Measurements from ENCODE around the gene IFFO2. TPM values are rescaled to one million over a fixed set of nuclear protein-coding genes. Genes with fewer than 3 reads are reported as not detected.
"Not testable (repeated sequence)": the region's sequence is repeated elsewhere in the genome, so short reads cannot be mapped to it uniquely, and the experiment has no call there.

IFFO2 gene
- total RNA-seq, 1 donor from 2014 or later, result 107 TPM

- H3K4me3 ChIP-seq (ENCODE audit: low read depth, low read length), result no peak overlapping the region
- no peak for DNase-seq (ENCODE audit: low read depth)
- no peak for TF ChIP-seq CTCF (conservative IDR thresholded peaks at IDR 0.05; ENCODE audit: low read depth, low read length)
Observed at GRCh38 chr1:18898567-18898966, 57.9 kb downstream of the IFFO2 start.

GRCh38 chr1:18895317-18895716, 61.2 kb downstream of the IFFO2 start:
- no peak for DNase-seq (ENCODE audit: low read depth)
- no peak overlapping the region for H3K4me3 ChIP-seq (ENCODE audit: low read depth, low read length)
- TF ChIP-seq CTCF (conservative IDR thresholded peaks at IDR 0.05; ENCODE audit: low read depth, low read length), result no peak

DNA sequence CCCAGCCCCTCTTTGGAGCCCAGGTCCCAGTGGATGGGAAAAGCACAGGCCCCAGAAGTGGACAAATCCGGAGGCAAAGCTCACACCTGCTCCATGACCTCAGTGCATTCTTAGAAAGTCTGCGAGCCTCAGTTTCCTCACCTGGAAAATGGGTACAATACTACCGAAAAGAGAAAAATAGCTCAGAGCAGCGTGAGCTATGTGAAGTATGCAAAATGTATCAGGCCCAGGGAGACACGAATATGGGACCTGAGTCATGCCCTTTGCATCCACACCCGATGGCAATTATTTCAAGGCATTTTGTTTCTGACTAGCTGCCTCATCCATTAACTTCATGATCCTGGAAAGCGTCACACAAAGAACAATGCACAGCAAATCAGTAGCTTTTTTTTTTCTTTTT, 63.4 kb downstream of the IFFO2 start:
- DNase-seq (ENCODE audit: low read depth), result no peak
- H3K4me3 ChIP-seq (ENCODE audit: low read depth, low read length), result no peak overlapping the region
- TF ChIP-seq CTCF (conservative IDR thresholded peaks at IDR 0.05; ENCODE audit: low read depth, low read length), result no peak

GRCh38 chr1:18891858-18892257, 64.6 kb downstream of the IFFO2 start:
- DNase-seq (ENCODE audit: low read depth), result not testable (repeated sequence)

DNA sequence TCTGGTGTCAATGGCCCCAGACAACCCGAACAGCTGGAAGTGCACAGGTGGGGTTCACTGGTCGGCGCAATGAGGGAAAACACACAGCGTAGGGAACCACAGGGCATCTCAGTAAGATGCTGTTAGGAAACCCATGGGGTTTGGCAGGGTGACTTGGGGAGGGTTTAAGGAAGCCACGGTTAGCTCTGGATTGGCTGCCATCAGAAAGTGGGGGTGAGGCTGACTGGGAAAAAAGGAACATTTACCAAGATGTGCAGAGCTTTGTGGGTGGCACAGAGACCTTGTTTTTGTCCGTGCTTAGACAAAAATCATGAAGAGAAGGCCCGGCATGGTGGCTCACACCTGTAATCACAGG, 65.1 kb downstream of the IFFO2 start:
- DNase-seq (ENCODE audit: low read depth), result no peak
- no peak for TF ChIP-seq CTCF (conservative IDR thresholded peaks at IDR 0.05; ENCODE audit: low read depth, low read length)
- H3K4me3 ChIP-seq (ENCODE audit: low read depth, low read length), result no peak overlapping the region

More at GRCh38 chr1:18891858-18892257, 64.6 kb downstream of the IFFO2 start:
- not testable (repeated sequence) for H3K4me3 ChIP-seq (ENCODE audit: low read depth, low read length)

DNA sequence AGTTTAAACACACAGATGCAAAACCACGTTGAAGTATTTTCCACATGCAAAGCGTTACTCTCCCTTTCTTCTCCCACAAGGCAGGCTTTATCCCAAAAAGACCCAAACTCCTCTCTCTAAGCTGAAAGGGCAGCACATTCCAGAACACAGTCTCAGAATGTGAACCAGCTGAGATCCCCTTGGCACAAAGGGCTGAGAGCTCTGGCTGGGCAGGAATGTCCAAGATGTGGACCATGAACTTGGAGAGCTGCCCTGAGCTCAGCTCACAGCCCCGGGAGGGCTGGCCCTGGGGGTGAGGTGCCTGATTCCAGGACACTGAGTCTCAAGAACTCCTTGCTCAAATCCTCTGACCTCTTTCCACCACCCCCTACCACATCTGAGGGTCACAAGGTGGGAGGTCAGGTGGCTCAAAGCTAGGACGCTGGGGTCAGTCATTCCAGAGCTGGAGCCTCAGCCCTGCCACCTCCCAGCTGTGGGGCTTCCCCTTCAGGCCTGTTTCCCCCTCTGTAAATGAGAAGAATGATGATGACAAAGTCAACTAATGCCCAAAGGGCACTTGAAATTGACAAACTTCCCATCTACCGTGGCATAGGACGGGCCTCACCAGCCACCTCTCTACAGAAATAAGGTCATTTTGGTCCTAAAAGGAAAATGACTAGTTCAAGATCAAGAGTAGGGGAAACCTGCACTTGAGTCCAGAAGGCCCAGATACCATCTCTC, 65.6 kb downstream of the IFFO2 start:
- no peak for DNase-seq (ENCODE audit: low read depth)
- no peak overlapping the region for H3K4me3 ChIP-seq (ENCODE audit: low read depth, low read length)
- TF ChIP-seq CTCF (conservative IDR thresholded peaks at IDR 0.05; ENCODE audit: low read depth, low read length), result no peak

DNA sequence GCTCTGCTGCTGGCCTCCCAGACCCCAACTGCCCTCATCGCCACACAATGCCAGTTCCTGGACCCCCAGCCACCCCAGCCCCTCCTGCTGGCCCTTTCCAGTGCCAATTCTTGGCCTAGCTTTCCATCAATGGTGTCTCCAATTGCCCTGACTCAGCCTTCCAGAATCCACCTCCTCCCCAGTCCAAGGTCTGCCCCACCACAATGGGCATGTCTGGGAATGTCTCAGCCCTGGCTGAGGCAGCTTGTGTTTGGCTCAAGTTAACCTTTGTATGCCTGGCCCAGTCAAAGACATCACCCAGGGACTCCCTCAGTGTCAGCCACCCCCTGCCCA, 70.5 kb downstream of the IFFO2 start:
- no peak for DNase-seq (ENCODE audit: low read depth)
- no peak for TF ChIP-seq CTCF (conservative IDR thresholded peaks at IDR 0.05; ENCODE audit: low read depth, low read length)
- H3K4me3 ChIP-seq (ENCODE audit: low read depth, low read length), result no peak overlapping the region

Data from epithelial cell of proximal tubule (primary cell).